HUES64 (cell line): ENCODE measurements around the gene SLC5A11.
"Not testable (repeated sequence)": the region's sequence is repeated elsewhere in the genome, so short reads cannot be mapped to it uniquely, and the experiment has no call there.

Source experiments
- H3K27ac ChIP-seq: 2 replicates; pipeline ENCODE4 v1.7.0; 2013; ENCODE audit warnings: low read depth, low read length, inconsistent platforms
- H3K27me3 ChIP-seq: 2 replicates; pipeline ENCODE4 v1.6.1; 2013; ENCODE audit warnings: mild to moderate bottlenecking, low read length; ENCODE audit not compliant: insufficient read depth
- H3K36me3 ChIP-seq: 2 replicates; pipeline ENCODE4 v1.6.1; 2013; ENCODE audit warnings: mild to moderate bottlenecking, low read length; ENCODE audit not compliant: insufficient read depth
- H3K4me1 ChIP-seq: 2 replicates; pipeline ENCODE4 v1.6.1; 2013; ENCODE audit warnings: mild to moderate bottlenecking, low read length, moderate library complexity; ENCODE audit not compliant: insufficient read depth
- H3K4me3 ChIP-seq: 2 replicates; pipeline ENCODE4 v1.5.1; 2013; ENCODE audit warnings: mild to moderate bottlenecking, low read length, moderate library complexity
- H3K9ac ChIP-seq: 2 replicates; pipeline ENCODE4 v1.6.1; 2013; ENCODE audit warnings: mild to moderate bottlenecking, low read depth, low read length
- H3K9me3 ChIP-seq: 2 replicates; pipeline ENCODE4 v1.6.1; 2013; ENCODE audit warnings: low read depth, low read length; ENCODE audit not compliant: insufficient read depth
- WGBS: fragments of 150-250, 120-280 bp; methylation state at CpG from one replicate; pipeline ENCODE4 v1.1.7; 2013; ENCODE audit warnings: missing lambda C conversion rate; 5-methylcytosine and 5-hydroxymethylcytosine counted together

SLC5A11 gene

DNA sequence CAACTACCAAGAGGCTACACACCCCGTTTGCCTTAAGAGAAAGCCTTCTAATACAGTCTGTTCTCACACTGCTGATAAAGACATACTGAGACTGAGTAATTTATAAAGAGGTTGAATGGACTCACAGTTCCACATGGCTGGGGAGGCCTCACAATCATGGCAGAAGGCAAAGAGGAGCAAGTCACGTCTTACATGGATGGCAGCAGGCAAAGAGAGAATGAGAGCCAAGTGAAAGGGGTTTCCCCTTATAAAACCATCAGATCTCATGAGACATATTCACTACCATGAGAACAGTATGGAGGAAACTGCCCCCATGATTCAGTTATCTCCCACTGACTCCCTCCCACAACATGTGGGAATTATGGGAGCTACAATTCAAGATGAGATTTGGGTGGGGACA is 51.8 kb downstream of the SLC5A11 start:
- H3K4me3 ChIP-seq, H3K9ac ChIP-seq, H3K9me3 ChIP-seq, H3K27me3 ChIP-seq, H3K36me3 ChIP-seq, H3K27ac ChIP-seq, H3K4me1 ChIP-seq: not testable (repeated sequence)
- 81% methylated on average over 2 of the region's 2 CpGs for WGBS

GRCh38 chr16:24900230-24900629 is 54.5 kb downstream of the SLC5A11 start:
- H3K27me3 ChIP-seq: no peaks in the 10 kb centered on the region

GRCh38 chr16:24906199-24906808 is 60.5 kb downstream of the SLC5A11 start:
- Histone ChIP-seq H3K4me3 (no peak overlapping the region), H3K27ac (no peak overlapping the region), H3K9me3 (no peaks in the 10 kb centered on the region), H3K36me3 (no peaks in the 10 kb centered on the region), H3K4me1 (no peaks in the 10 kb centered on the region), H3K9ac (no peak overlapping the region), H3K27me3 (no peaks in the 10 kb centered on the region)
- WGBS: 77% methylated on average over 14 of the region's 14 CpGs

More at GRCh38 chr16:24900230-24900629, 54.5 kb downstream of the SLC5A11 start:
- Histone ChIP-seq H3K4me1 (no peaks in the 10 kb centered on the region), H3K9me3 (no peaks in the 10 kb centered on the region), H3K36me3 (no peaks in the 10 kb centered on the region), H3K9ac (no peak overlapping the region), H3K4me3 (no peak overlapping the region), H3K27ac (no peak overlapping the region)

- WGBS: 94% methylated on average over 9 of the region's 10 CpGs
- H3K9ac ChIP-seq: no peak overlapping the region
Measured at GRCh38 chr16:24906901-24907300, 61.1 kb downstream of the SLC5A11 start.

DNA sequence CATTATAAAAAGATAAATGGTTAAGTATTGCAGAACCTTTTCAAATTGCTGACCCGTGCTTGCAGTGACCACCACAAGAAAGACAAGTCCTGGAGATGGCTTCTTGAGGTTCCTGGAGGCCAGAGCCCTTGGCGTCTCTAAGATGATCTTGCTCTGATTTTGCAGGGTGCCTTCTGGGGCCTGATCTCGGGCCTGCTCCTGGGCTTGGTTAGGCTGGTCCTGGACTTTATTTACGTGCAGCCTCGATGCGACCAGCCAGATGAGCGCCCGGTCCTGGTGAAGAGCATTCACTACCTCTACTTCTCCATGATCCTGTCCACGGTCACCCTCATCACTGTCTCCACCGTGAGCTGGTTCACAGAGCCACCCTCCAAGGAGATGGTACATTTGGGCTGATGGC is 63.0 kb downstream of the SLC5A11 start:
- no peaks in the 10 kb centered on the region for H3K36me3 ChIP-seq
- no peaks in the 10 kb centered on the region for H3K9me3 ChIP-seq
- no peak overlapping the region for H3K27ac ChIP-seq
- no peak overlapping the region for H3K4me3 ChIP-seq
- H3K4me1 ChIP-seq: no peaks in the 10 kb centered on the region
- no peaks in the 10 kb centered on the region for H3K27me3 ChIP-seq
- 95% methylated on average over 10 of the region's 10 CpGs for WGBS
- no peak overlapping the region for H3K9ac ChIP-seq

More at GRCh38 chr16:24906901-24907300, 61.1 kb downstream of the SLC5A11 start:
- no peaks in the 10 kb centered on the region for H3K27me3 ChIP-seq
- H3K27ac ChIP-seq: no peak overlapping the region
- no peaks in the 10 kb centered on the region for H3K9me3 ChIP-seq
- no peak overlapping the region for H3K4me3 ChIP-seq
- H3K36me3 ChIP-seq: no peaks in the 10 kb centered on the region
- no peaks in the 10 kb centered on the region for H3K4me1 ChIP-seq

DNA sequence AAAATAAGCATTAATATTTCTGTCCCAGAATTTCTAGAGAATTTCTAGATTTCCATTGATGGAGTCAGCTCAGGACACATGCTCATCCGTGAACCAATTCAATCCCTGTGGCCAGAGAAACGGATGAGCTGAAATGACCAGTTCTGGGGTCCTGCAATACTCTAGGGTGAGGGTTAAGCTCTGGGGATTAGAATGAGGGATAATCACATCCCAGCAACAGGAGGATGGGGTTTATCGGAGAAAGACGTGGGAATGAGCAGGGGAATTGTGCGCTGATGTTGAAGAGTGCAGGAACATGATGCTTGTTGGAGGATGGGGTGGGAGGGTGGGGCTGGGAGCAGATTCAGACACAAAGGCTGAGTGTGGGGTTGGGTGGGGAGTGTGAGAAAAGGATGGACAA is 64.1 kb downstream of the SLC5A11 start:
- Histone ChIP-seq H3K9ac (no peak overlapping the region), H3K4me1 (no peaks in the 10 kb centered on the region), H3K4me3 (no peak overlapping the region), H3K27ac (no peak overlapping the region), H3K36me3 (no peaks in the 10 kb centered on the region), H3K9me3 (no peaks in the 10 kb centered on the region), H3K27me3 (no peaks in the 10 kb centered on the region)
- WGBS: 91% methylated on average over 5 of the region's 5 CpGs

DNA sequence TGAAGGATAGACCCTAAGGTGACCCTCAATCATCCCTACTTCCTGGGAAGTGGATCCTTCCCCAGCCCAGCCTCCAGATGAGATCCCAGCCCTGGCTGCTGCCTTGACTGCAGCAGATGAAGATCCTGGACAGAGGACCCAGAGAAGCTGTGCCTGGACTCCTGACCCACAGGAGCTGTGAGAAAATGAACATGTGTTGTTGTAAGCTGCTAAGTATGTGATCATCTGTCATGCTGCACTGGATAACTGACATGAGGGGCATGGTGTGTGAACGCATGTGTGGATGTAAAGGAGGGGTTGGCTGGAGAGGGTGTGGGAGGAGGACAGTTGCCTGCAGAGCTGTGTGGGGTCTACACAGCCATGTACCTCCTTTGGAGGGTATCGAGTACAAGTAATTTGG is 69.3 kb downstream of the SLC5A11 start:
- Histone ChIP-seq H3K27me3 (no peaks in the 10 kb centered on the region), H3K9ac (no peak overlapping the region), H3K9me3 (no peaks in the 10 kb centered on the region), H3K36me3 (peaks cover 14% of the 10 kb centered on the region; the same call in 1 of the 2 replicates), H3K4me3 (no peak overlapping the region), H3K4me1 (peaks cover 2% of the 10 kb centered on the region; the same call in 1 of the 2 replicates), H3K27ac (no peak overlapping the region)
- WGBS: 88% methylated on average over 2 of the region's 2 CpGs

DNA sequence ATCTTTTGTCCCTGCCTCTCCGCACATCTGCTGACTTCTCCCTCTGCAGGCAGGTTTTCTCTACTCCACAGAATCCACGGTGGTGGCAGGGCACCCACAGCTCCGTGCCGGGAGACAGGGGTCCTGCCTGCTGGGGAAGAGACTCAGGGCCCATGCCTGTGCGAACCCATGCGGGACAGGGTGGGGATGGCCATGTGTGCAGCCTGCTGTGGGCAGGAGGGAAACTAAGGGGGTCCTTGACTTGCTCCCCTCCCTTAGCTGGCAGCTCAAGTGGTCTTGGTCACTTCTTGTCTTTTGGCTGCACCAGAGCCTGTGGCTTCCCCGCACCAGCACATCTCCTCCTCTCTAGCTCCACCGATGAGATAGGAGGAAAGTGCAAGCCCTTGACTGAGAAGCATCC is 69.8 kb downstream of the SLC5A11 start:
- no peaks in the 10 kb centered on the region for H3K27me3 ChIP-seq

GRCh38 chr16:24917236-24917635 is 71.5 kb downstream of the SLC5A11 start:
- H3K4me3 ChIP-seq: no peak overlapping the region
- H3K36me3 ChIP-seq: peaks cover 35% of the 10 kb centered on the region
- H3K4me1 ChIP-seq: peaks cover 5% of the 10 kb centered on the region; the same call in 1 of the 2 replicates
- no peak overlapping the region for H3K9ac ChIP-seq
- H3K27me3 ChIP-seq: no peaks in the 10 kb centered on the region
- WGBS: 96% methylated on average over 6 of the region's 6 CpGs
- H3K27ac ChIP-seq: no peak overlapping the region
- H3K9me3 ChIP-seq: no peaks in the 10 kb centered on the region

More for the DNA sequence above, 69.8 kb downstream of the SLC5A11 start:
- Histone ChIP-seq H3K9me3 (no peaks in the 10 kb centered on the region), H3K4me1 (peaks cover 5% of the 10 kb centered on the region; the same call in 1 of the 2 replicates), H3K4me3 (no peak overlapping the region), H3K27ac (no peak overlapping the region), H3K9ac (no peak overlapping the region), H3K36me3 (peaks cover 18% of the 10 kb centered on the region; the same call in 1 of the 2 replicates)
- 87% methylated on average over 8 of the region's 8 CpGs for WGBS

DNA sequence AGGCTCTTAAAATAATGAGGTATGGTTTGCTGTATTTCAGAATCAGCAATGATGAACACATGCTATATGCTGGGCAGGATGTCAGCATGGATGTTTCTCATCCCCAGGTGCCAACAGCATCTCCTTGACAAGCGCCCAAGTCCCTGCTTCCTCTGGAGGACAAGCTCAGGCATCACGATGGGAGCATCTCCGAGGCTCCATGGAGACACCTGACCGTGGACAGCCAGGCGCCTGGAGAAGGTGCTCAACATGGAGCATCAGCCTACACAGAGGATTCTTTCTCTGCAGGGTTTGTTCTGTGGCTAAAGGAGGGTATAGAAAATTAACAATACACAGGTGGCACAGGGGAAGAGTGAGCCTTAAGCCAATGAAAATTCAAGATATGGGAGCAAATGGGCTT is 72.1 kb downstream of the SLC5A11 start:
- Histone ChIP-seq H3K9ac (no peak overlapping the region), H3K4me1 (peaks cover 5% of the 10 kb centered on the region; the same call in 1 of the 2 replicates), H3K27me3 (no peaks in the 10 kb centered on the region), H3K27ac (no peak overlapping the region), H3K4me3 (no peak overlapping the region), H3K9me3 (no peaks in the 10 kb centered on the region), H3K36me3 (peaks cover 35% of the 10 kb centered on the region)
- WGBS: 96% methylated on average over 5 of the region's 5 CpGs

GRCh38 chr16:24918641-24919040 is 72.9 kb downstream of the SLC5A11 start:
- Histone ChIP-seq H3K27ac (no peak overlapping the region), H3K4me3 (no peak overlapping the region), H3K36me3 (peaks cover 35% of the 10 kb centered on the region), H3K9ac (no peak overlapping the region), H3K4me1 (peaks cover 5% of the 10 kb centered on the region; the same call in 1 of the 2 replicates), H3K9me3 (no peaks in the 10 kb centered on the region), H3K27me3 (no peaks in the 10 kb centered on the region)
- WGBS: 96% methylated on average over 10 of the region's 10 CpGs

GRCh38 chr16:24919536-24919935 is 73.8 kb downstream of the SLC5A11 start:
- no peaks in the 10 kb centered on the region for H3K27me3 ChIP-seq
- peaks cover 5% of the 10 kb centered on the region; the same call in 1 of the 2 replicates for H3K4me1 ChIP-seq
- 93% methylated on average over 8 of the region's 8 CpGs for WGBS
- H3K36me3 ChIP-seq: peaks cover 35% of the 10 kb centered on the region
- no peak overlapping the region for H3K4me3 ChIP-seq
- H3K9me3 ChIP-seq: no peaks in the 10 kb centered on the region
- H3K9ac ChIP-seq: no peak overlapping the region
- no peak overlapping the region for H3K27ac ChIP-seq
